HG03095 (cell line): ENCODE measurements around the gene YIPF3.
"Not testable (repeated sequence)": the region's sequence is repeated elsewhere in the genome, so short reads cannot be mapped to it uniquely, and the experiment has no call there.

ENCODE experiments used
- ATAC-seq: cut with Tn5 transposase; IDR thresholded peaks from one replicate; pipeline ENCODE4 v1.9.1; 2021; ENCODE audit warnings: moderate library complexity; ENCODE audit not compliant: unreplicated experiment

Gene YIPF3

GRCh38 chr6:43516697-43517504, at the start of gene YIPF3, which contains the start of gene POLR1C:
YIPF3 (minus strand) TSS chr6:43516926; CDS start chr6:43516807, 119 bp downstream.
POLR1C (plus strand) TSS chr6:43517089; CDS start chr6:43517110, 21 bp downstream.
- ATAC-seq: peak; percentile 75

- ATAC-seq: no peak
Observed at GRCh38 chr6:43559328-43559727, 42.6 kb upstream of the YIPF3 start.

- not testable (repeated sequence) for ATAC-seq
Observed at GRCh38 chr6:43557620-43558019, 40.9 kb upstream of the YIPF3 start.

- no peak for ATAC-seq
Observed at GRCh38 chr6:43547222-43547621, 30.5 kb upstream of the YIPF3 start.

- ATAC-seq: no peak
Observed at GRCh38 chr6:43544461-43544860, 27.7 kb upstream of the YIPF3 start.

- no peak for ATAC-seq
Observed at GRCh38 chr6:43541774-43542471, 25.2 kb upstream of the YIPF3 start.

- ATAC-seq: no peak
Observed at GRCh38 chr6:43540507-43540906, 23.8 kb upstream of the YIPF3 start.

- not testable (repeated sequence) for ATAC-seq
Observed at GRCh38 chr6:43539409-43539808, 22.7 kb upstream of the YIPF3 start.

- ATAC-seq: not testable (repeated sequence)
Observed at GRCh38 chr6:43538986-43539385, 22.3 kb upstream of the YIPF3 start.

- no peak for ATAC-seq
Observed at GRCh38 chr6:43532201-43532600, 15.5 kb upstream of the YIPF3 start.

- no peak for ATAC-seq
Observed at GRCh38 chr6:43524483-43524961, 7.8 kb upstream of the YIPF3 start.

GRCh38 chr6:43523284-43523683, 6.6 kb upstream of the YIPF3 start:
- no peak for ATAC-seq

GRCh38 chr6:43522547-43523261, 6.0 kb upstream of the YIPF3 start:
- no peak for ATAC-seq

GRCh38 chr6:43521836-43522235, 5.1 kb upstream of the YIPF3 start:
- no peak for ATAC-seq

- no peak for ATAC-seq
Observed at GRCh38 chr6:43520097-43520496, 3.4 kb upstream of the YIPF3 start.

- no peak for ATAC-seq
Observed at GRCh38 chr6:43517505-43518357, 1.0 kb upstream of the YIPF3 start.

- peak; percentile 3 for ATAC-seq
Observed at GRCh38 chr6:43516367-43516696, 394 bp downstream of the YIPF3 start.

- no peak for ATAC-seq
Observed at GRCh38 chr6:43515808-43516207, 918 bp downstream of the YIPF3 start.

GRCh38 chr6:43511824-43512415, 4.8 kb downstream of the YIPF3 start:
- no peak for ATAC-seq

GRCh38 chr6:43510827-43511163, 5.9 kb downstream of the YIPF3 start:
- ATAC-seq: no peak
